Measurements from ENCODE around the gene GATA6.

Gene GATA6

GRCh38 chr18:22243513-22243912 lies 74.1 kb downstream of the GATA6 start:
- DNase-seq (ENCODE audit: low spot score) = no peak

GRCh38 chr18:22250026-22250425 lies 80.6 kb downstream of the GATA6 start:
- no peak for DNase-seq (ENCODE audit: low spot score)

GRCh38 chr18:22250591-22250996 lies 81.2 kb downstream of the GATA6 start:
- no peak for DNase-seq (ENCODE audit: low spot score)
